ENCODE measurements around the gene PTPRD.
"Not testable (repeated sequence)": the region's sequence is repeated elsewhere in the genome, so short reads cannot be mapped to it uniquely, and the experiment has no call there.

PTPRD gene

DNA sequence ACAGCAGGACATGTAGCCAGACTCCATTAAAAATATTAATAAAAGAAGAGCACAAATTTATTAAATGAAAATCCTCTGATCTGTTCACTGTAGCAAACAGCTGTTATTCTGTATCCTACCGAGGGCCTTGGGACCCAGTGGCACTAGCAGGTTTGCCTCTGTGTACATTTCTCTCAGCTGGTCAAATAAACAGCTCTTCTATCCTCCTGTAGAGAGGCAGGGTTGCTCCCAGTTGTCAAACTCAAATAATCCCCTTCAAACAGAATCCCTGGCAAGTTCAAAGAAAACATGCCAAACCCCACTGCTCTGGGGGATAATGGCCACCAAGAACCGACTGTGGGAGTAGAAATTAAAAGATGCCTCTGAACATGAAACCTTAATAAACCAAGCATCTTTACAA lies 1551.2 kb downstream of the PTPRD start:
- DNase-seq (ENCODE audit: low read depth, low spot score), result no peak
- Histone ChIP-seq H3K9me3 (ENCODE audit: insufficient read depth, low read length) (no peaks in the 10 kb centered on the region), H3K27me3 (ENCODE audit: insufficient read depth, insufficient read length) (no peaks in the 10 kb centered on the region), H3K36me3 (ENCODE audit: insufficient read depth, insufficient read length, low read length) (no peaks in the 10 kb centered on the region), H3K4me3 (ENCODE audit: insufficient read length, low read depth) (no peak overlapping the region), H3K4me1 (ENCODE audit: insufficient read depth, insufficient read length) (no peaks in the 10 kb centered on the region), H3K9ac (ENCODE audit: insufficient read length, low read depth) (no peak overlapping the region)
- TF ChIP-seq SUZ12 (IDR thresholded peaks at IDR 0.05; ENCODE audit: extremely low read depth, insufficient read depth, insufficient read length) (no peak), YY1 (IDR thresholded peaks at IDR 0.05; ENCODE audit: insufficient read depth, insufficient read length) (no peak), ZNF274 (IDR thresholded peaks at IDR 0.05; ENCODE audit: low read depth, low read length) (no peak)

- no peak for DNase-seq (ENCODE audit: low read depth, low spot score)
- TF ChIP-seq YY1 (IDR thresholded peaks at IDR 0.05; ENCODE audit: insufficient read depth, insufficient read length) (no peak), ZNF274 (IDR thresholded peaks at IDR 0.05; ENCODE audit: low read depth, low read length) (no peak), SUZ12 (IDR thresholded peaks at IDR 0.05; ENCODE audit: extremely low read depth, insufficient read depth, insufficient read length) (no peak)
- Histone ChIP-seq H3K27me3 (ENCODE audit: insufficient read depth, insufficient read length) (no peaks in the 10 kb centered on the region), H3K36me3 (ENCODE audit: insufficient read depth, insufficient read length, low read length) (no peaks in the 10 kb centered on the region), H3K4me3 (ENCODE audit: insufficient read length, low read depth) (no peak overlapping the region), H3K9me3 (ENCODE audit: insufficient read depth, low read length) (no peaks in the 10 kb centered on the region), H3K4me1 (ENCODE audit: insufficient read depth, insufficient read length) (no peaks in the 10 kb centered on the region), H3K9ac (ENCODE audit: insufficient read length, low read depth) (no peak overlapping the region)
Measured at GRCh38 chr9:9054354-9054992, 1558.3 kb downstream of the PTPRD start.

GRCh38 chr9:9045572-9045971 lies 1567.2 kb downstream of the PTPRD start:
- H3K4me3 ChIP-seq (ENCODE audit: insufficient read length, low read depth), result no peak overlapping the region
- no peaks in the 10 kb centered on the region for H3K4me1 ChIP-seq (ENCODE audit: insufficient read depth, insufficient read length)
- TF ChIP-seq SUZ12 (IDR thresholded peaks at IDR 0.05; ENCODE audit: extremely low read depth, insufficient read depth, insufficient read length) (no peak), ZNF274 (IDR thresholded peaks at IDR 0.05; ENCODE audit: low read depth, low read length) (no peak), YY1 (IDR thresholded peaks at IDR 0.05; ENCODE audit: insufficient read depth, insufficient read length) (no peak)
- DNase-seq (ENCODE audit: low read depth, low spot score), result no peak
- H3K36me3 ChIP-seq (ENCODE audit: insufficient read depth, insufficient read length, low read length), result no peaks in the 10 kb centered on the region
- no peaks in the 10 kb centered on the region for H3K27me3 ChIP-seq (ENCODE audit: insufficient read depth, insufficient read length)
- H3K9ac ChIP-seq (ENCODE audit: insufficient read length, low read depth), result no peak overlapping the region
- no peaks in the 10 kb centered on the region for H3K9me3 ChIP-seq (ENCODE audit: insufficient read depth, low read length)

DNA sequence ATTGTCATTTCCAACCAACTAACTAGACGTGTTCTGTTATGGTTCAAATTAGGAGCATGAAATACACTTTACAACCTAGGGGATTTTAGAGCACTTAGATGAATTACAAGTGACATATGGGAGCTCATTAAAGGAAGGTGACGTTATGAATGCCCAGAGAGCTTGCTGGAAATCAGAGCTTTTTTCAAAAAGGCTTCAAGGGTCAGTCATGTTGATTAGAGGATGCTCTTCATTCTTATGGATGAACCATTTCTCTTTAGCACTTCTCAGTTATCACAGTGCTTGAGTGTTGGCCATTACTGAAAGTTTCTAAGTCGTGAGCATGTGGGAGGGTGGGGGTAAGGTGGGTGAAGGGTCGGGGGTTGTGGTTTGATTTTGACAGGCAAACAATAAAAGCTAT lies 1567.7 kb downstream of the PTPRD start:
- no peaks in the 10 kb centered on the region for H3K4me1 ChIP-seq (ENCODE audit: insufficient read depth, insufficient read length)
- H3K4me3 ChIP-seq (ENCODE audit: insufficient read length, low read depth), result no peak overlapping the region
- DNase-seq (ENCODE audit: low read depth, low spot score), result no peak
- H3K9me3 ChIP-seq (ENCODE audit: insufficient read depth, low read length), result no peaks in the 10 kb centered on the region
- no peak for TF ChIP-seq SUZ12 (IDR thresholded peaks at IDR 0.05; ENCODE audit: extremely low read depth, insufficient read depth, insufficient read length)
- no peak for TF ChIP-seq YY1 (IDR thresholded peaks at IDR 0.05; ENCODE audit: insufficient read depth, insufficient read length)
- no peak for TF ChIP-seq ZNF274 (IDR thresholded peaks at IDR 0.05; ENCODE audit: low read depth, low read length)
- H3K36me3 ChIP-seq (ENCODE audit: insufficient read depth, insufficient read length, low read length), result no peaks in the 10 kb centered on the region
- H3K27me3 ChIP-seq (ENCODE audit: insufficient read depth, insufficient read length), result no peaks in the 10 kb centered on the region
- H3K9ac ChIP-seq (ENCODE audit: insufficient read length, low read depth), result no peak overlapping the region

DNA sequence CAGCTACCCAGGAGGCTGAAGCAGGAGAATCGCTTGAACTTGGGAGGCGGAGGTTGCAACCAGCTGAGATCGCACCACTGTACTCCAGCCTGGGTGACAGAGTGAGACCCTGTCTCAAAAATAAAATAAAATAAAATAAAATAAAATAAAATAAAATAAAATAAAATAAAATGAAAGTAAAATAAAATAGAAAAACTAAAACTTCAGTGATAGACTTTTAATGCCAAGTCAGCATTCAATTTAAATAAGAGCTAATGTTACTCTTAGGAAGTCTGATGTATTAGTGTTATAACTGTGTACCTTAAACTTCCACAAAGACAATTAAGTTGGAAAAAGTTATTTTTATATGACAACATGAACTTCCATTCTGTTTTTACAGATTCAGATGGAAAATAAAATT lies 1569.0 kb downstream of the PTPRD start:
- DNase-seq (ENCODE audit: low read depth, low spot score); H3K9ac ChIP-seq (ENCODE audit: insufficient read length, low read depth); H3K9me3 ChIP-seq (ENCODE audit: insufficient read depth, low read length); H3K27me3 ChIP-seq (ENCODE audit: insufficient read depth, insufficient read length); H3K36me3 ChIP-seq (ENCODE audit: insufficient read depth, insufficient read length, low read length); H3K4me3 ChIP-seq (ENCODE audit: insufficient read length, low read depth); H3K4me1 ChIP-seq (ENCODE audit: insufficient read depth, insufficient read length): not testable (repeated sequence)

DNA sequence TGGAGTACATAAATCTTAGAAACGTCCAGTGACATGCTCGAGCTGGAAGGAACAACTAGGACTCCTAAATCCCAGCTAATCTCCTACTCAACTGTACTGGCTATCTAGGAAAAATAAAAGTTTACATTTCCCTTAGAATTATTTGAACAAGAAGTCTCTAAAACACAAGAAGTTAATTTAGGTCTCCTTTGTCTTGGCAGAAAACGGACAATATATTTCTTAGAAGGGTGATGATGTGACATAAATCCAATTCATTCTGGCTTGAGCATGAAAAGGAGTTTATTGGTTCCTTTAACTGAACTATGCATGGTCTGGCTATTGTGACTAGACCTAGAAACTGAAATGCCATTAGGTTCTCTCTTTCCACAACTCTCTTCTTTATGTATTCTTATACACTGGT lies 1571.0 kb downstream of the PTPRD start:
- TF ChIP-seq ZNF274 (IDR thresholded peaks at IDR 0.05; ENCODE audit: low read depth, low read length), result no peak
- TF ChIP-seq YY1 (IDR thresholded peaks at IDR 0.05; ENCODE audit: insufficient read depth, insufficient read length), result no peak
- TF ChIP-seq SUZ12 (IDR thresholded peaks at IDR 0.05; ENCODE audit: extremely low read depth, insufficient read depth, insufficient read length), result no peak
- DNase-seq (ENCODE audit: low read depth, low spot score), result no peak
- Histone ChIP-seq H3K36me3 (ENCODE audit: insufficient read depth, insufficient read length, low read length) (no peaks in the 10 kb centered on the region), H3K9me3 (ENCODE audit: insufficient read depth, low read length) (no peaks in the 10 kb centered on the region), H3K27me3 (ENCODE audit: insufficient read depth, insufficient read length) (no peaks in the 10 kb centered on the region), H3K4me1 (ENCODE audit: insufficient read depth, insufficient read length) (no peaks in the 10 kb centered on the region), H3K4me3 (ENCODE audit: insufficient read length, low read depth) (no peak overlapping the region), H3K9ac (ENCODE audit: insufficient read length, low read depth) (no peak overlapping the region)

- Histone ChIP-seq H3K9me3 (ENCODE audit: insufficient read depth, low read length) (no peaks in the 10 kb centered on the region), H3K36me3 (ENCODE audit: insufficient read depth, insufficient read length, low read length) (no peaks in the 10 kb centered on the region), H3K27me3 (ENCODE audit: insufficient read depth, insufficient read length) (no peaks in the 10 kb centered on the region), H3K9ac (ENCODE audit: insufficient read length, low read depth) (no peak overlapping the region), H3K4me1 (ENCODE audit: insufficient read depth, insufficient read length) (no peaks in the 10 kb centered on the region), H3K4me3 (ENCODE audit: insufficient read length, low read depth) (no peak overlapping the region)
- no peak for TF ChIP-seq SUZ12 (IDR thresholded peaks at IDR 0.05; ENCODE audit: extremely low read depth, insufficient read depth, insufficient read length)
- TF ChIP-seq ZNF274 (IDR thresholded peaks at IDR 0.05; ENCODE audit: low read depth, low read length), result no peak
- no peak for TF ChIP-seq YY1 (IDR thresholded peaks at IDR 0.05; ENCODE audit: insufficient read depth, insufficient read length)
- DNase-seq (ENCODE audit: low read depth, low spot score), result no peak
Measured at GRCh38 chr9:9033022-9033421, 1579.8 kb downstream of the PTPRD start.

GRCh38 chr9:9016597-9016996 lies 1596.2 kb downstream of the PTPRD start:
- no peaks in the 10 kb centered on the region for H3K4me1 ChIP-seq (ENCODE audit: insufficient read depth, insufficient read length)
- no peaks in the 10 kb centered on the region for H3K9me3 ChIP-seq (ENCODE audit: insufficient read depth, low read length)
- no peak for TF ChIP-seq ZNF274 (IDR thresholded peaks at IDR 0.05; ENCODE audit: low read depth, low read length)
- TF ChIP-seq SUZ12 (IDR thresholded peaks at IDR 0.05; ENCODE audit: extremely low read depth, insufficient read depth, insufficient read length), result no peak
- TF ChIP-seq YY1 (IDR thresholded peaks at IDR 0.05; ENCODE audit: insufficient read depth, insufficient read length), result no peak
- no peaks in the 10 kb centered on the region for H3K36me3 ChIP-seq (ENCODE audit: insufficient read depth, insufficient read length, low read length)
- no peak overlapping the region for H3K4me3 ChIP-seq (ENCODE audit: insufficient read length, low read depth)
- H3K9ac ChIP-seq (ENCODE audit: insufficient read length, low read depth), result no peak overlapping the region
- H3K27me3 ChIP-seq (ENCODE audit: insufficient read depth, insufficient read length), result no peaks in the 10 kb centered on the region
- DNase-seq (ENCODE audit: low read depth, low spot score), result no peak
